K562 (cell line): ENCODE data around the gene PPP1R9B. TPM values are rescaled to one million over a fixed set of nuclear protein-coding genes. Genes with fewer than 3 reads are reported as not detected.

Experiments
- ATAC-seq: fragments of 200-7000 bp; cut with Tn5 transposase; 3 replicates; pipeline ENCODE4 v1.9.1; 2020; ENCODE audit warnings: moderate library complexity
- BruUV-seq: library from RNA; stranded (reverse); fragments of 400-500 nt; replicated peaks from 2 replicates; lab custom pipeline; 2021; lab: Mats Ljungman, UMichigan
- CTCF ChIA-PET: fragments of 300-600 bp; formaldehyde crosslinking; extraction: SDS; loops from one replicate; lab custom pipeline; 2021; ENCODE audit warnings: low intra/inter-chr PET ratio; lab: Yijun Ruan, JAX
- POLR2A ChIA-PET: fragments of 300-600, 350-650 bp; sonication (Branson Sonifier 250); formaldehyde crosslinking; extraction: SDS; loops from one replicate; lab custom pipeline; 2021; ENCODE audit warnings: antibody characterized with exemption, inconsistent platforms; lab: Yijun Ruan, JAX
- DNase-seq, 4 experiments: peaks; one replicate each; pipeline versions ENCODE4 v3.0.0 to v3.0.0-alpha.2; 2011 to 2018; ENCODE audit warnings: low spot score in 3 of 4, mixed read lengths in 3 of 4; ENCODE audit errors: extremely low read depth in 1 of 4
- FAIRE-seq: peaks from 2 replicates; lab custom pipeline; 2011; peaks lifted over from hg19 to GRCh38; lab: Jason Lieb, UNC
- H2AFZ ChIP-seq: 2 replicates; pipeline ENCODE4 v1.6.0; 2011; ENCODE audit warnings: low read depth, low read length, control low read depth, inconsistent platforms
- H3K27ac ChIP-seq: fragments of 200-600 bp; 3 replicates; pipeline ENCODE4 v1.8.0; 2011; ENCODE audit warnings: low read depth, mild to moderate bottlenecking, control low read depth, inconsistent platforms, low read length, moderate library complexity, mixed read lengths; ENCODE audit errors: extremely low read depth
- H3K27me3 ChIP-seq, 2 experiments: fragments of 300-600 bp in 1 of 2; 2 replicates in 1 of 2; 3 replicates in 1 of 2; pipeline versions ENCODE4 v1.6.0 to v1.8.0; 2011; ENCODE audit warnings: inconsistent platforms in 2 of 2, low read length in 2 of 2, mild to moderate bottlenecking in 1 of 2, mixed read lengths in 1 of 2, moderate library complexity in 1 of 2; ENCODE audit not compliant: control insufficient read depth in 2 of 2, insufficient read depth in 2 of 2
- H3K36me3 ChIP-seq: fragments of 300-600 bp; 3 replicates; pipeline ENCODE4 v1.8.0; 2011; ENCODE audit warnings: mild to moderate bottlenecking, low read length, inconsistent platforms; ENCODE audit not compliant: control insufficient read depth, insufficient read depth
- H3K4me1 ChIP-seq, 2 experiments: fragments of 200-600 bp in 1 of 2; replicated peaks in 1 of 2; 2 replicates in 1 of 2; 3 replicates in 1 of 2; pipeline versions ENCODE4 v1.5.1 to v1.8.0; 2011; ENCODE audit warnings: inconsistent platforms in 2 of 2, low read length in 2 of 2, mild to moderate bottlenecking in 1 of 2, mixed read lengths in 1 of 2, moderate library complexity in 1 of 2; ENCODE audit not compliant: control insufficient read depth in 2 of 2, insufficient read depth in 2 of 2
- H3K4me2 ChIP-seq: 2 replicates; pipeline ENCODE4 v1.6.1; 2011; ENCODE audit warnings: low read length, control low read depth, inconsistent platforms, mixed read lengths; ENCODE audit not compliant: insufficient read depth
- H3K4me3 ChIP-seq: fragments of 200-600 bp; sonication (generic), shearing (Covaris generic); 2 replicates; pipeline ENCODE4 v1.5.1; 2016; ENCODE audit warnings: control low read depth, inconsistent platforms
- H3K79me2 ChIP-seq: fragments of 200-600 bp; 3 replicates; pipeline ENCODE4 v1.8.0; 2011; ENCODE audit warnings: low read length, inconsistent platforms; ENCODE audit not compliant: control insufficient read depth, insufficient read depth
- H3K9ac ChIP-seq, 2 experiments: 2 replicates each; pipeline versions ENCODE4 v1.6.0 to v1.6.1; 2011; ENCODE audit warnings: low read depth in 2 of 2, low read length in 2 of 2, control low read depth in 1 of 2, inconsistent platforms in 1 of 2, mild to moderate bottlenecking in 1 of 2, mixed read lengths in 1 of 2; ENCODE audit not compliant: insufficient read depth in 1 of 2
- H3K9me1 ChIP-seq: one replicate; pipeline ENCODE4 v1.6.0; 2011; ENCODE audit warnings: inconsistent platforms, mild to moderate bottlenecking, low read length, moderate library complexity; ENCODE audit not compliant: control insufficient read depth, insufficient read depth
- H3K9me3 ChIP-seq: replicated peaks from 2 replicates; pipeline ENCODE4 v1.5.1; 2011; ENCODE audit warnings: low read depth, low read length, inconsistent platforms; ENCODE audit not compliant: control insufficient read depth, insufficient read depth
- H4K20me1 ChIP-seq: replicated peaks from 2 replicates; pipeline ENCODE4 v1.6.1; 2011; ENCODE audit warnings: low read length, inconsistent platforms, mixed read lengths; ENCODE audit not compliant: control insufficient read depth, insufficient read depth
- ELF4 ChIP-seq: fragments of 450-650 bp; formaldehyde crosslinking; IDR thresholded peaks from 2 replicates; pipeline ENCODE4 v1.4.0; 2022; ENCODE audit warnings: missing genetic modification characterization
- FOSL1 ChIP-seq: fragments of 200-800 bp; sonication (Bioruptor generic); conservative IDR thresholded peaks from 2 replicates; pipeline ENCODE4 v1.6.1; 2016; ENCODE audit warnings: missing genetic modification characterization, missing compliant biosample characterization
- GTF2A2 ChIP-seq: IDR thresholded peaks from 2 replicates; pipeline ENCODE4 v1.6.1; 2016; ENCODE audit warnings: mild to moderate bottlenecking, missing genetic modification characterization, missing compliant biosample characterization
- JUND ChIP-seq, 2 experiments: IDR thresholded peaks; 2 replicates in 1 of 2; 3 replicates in 1 of 2; pipeline ENCODE4 v1.6.1; 2011; ENCODE audit warnings: borderline replicate concordance in 2 of 2, low read depth in 2 of 2, low read length in 2 of 2, improper control_type of control experiment in 1 of 2, missing biosample characterization in 1 of 2, missing genetic modification characterization in 1 of 2, missing genetic modification reagents in 1 of 2
- TCF15 ChIP-seq: fragments of 250-450 bp; sonication (Bioruptor Pico); IDR thresholded peaks from 2 replicates; pipeline ENCODE4 v1.8.0; 2022; ENCODE audit warnings: moderate library complexity, mild to moderate bottlenecking, inconsistent platforms
- ZNF121 ChIP-seq: sonication (generic); formaldehyde crosslinking; conservative IDR thresholded peaks from 2 replicates; pipeline ENCODE4 v1.8.0; 2022; ENCODE audit warnings: missing genetic modification reagents
- ZNF184 ChIP-seq: sonication (generic); formaldehyde crosslinking; IDR thresholded peaks from 2 replicates; pipeline ENCODE4 v1.5.0; 2020; ENCODE audit warnings: missing genetic modification reagents
- WGBS: fragments of 100-300 bp; shearing (Covaris generic); methylation state at CpG from one replicate; pipeline ENCODE4 v1.1.6; 2016; ENCODE audit warnings: low coverage, mixed read lengths; ENCODE audit not compliant: insufficient coverage; ENCODE audit errors: missing lambda C conversion rate; 5-methylcytosine and 5-hydroxymethylcytosine counted together
- in situ Hi-C: fragments of 300-500 bp; cut with MboI; formaldehyde crosslinking; loops from 4 replicates; pipeline ENCODE4 v1.15.0; 2018; ENCODE audit warnings: inconsistent platforms, mixed read lengths
- intact Hi-C: fragments of 100-400 bp; cut with micrococcal nuclease; formaldehyde crosslinking; loops from 2 replicates; pipeline ENCODE4 v1.14.2; 2022
- polyA plus RNA-seq, 8 experiments: library from polyadenylated mRNA; depleted of rRNA in 4 of 8; stranded (reverse) in 5 of 8; unstranded in 3 of 8; fragments of >200 nt; fragmentation: Nextera tagmentation in 2 of 8; fragmentation: Illumina TruSeq in 1 of 8; extraction: Ambion mirVana in 2 of 8; extraction: Trizol in 1 of 8; gene quantifications; 2 replicates each; pipeline versions ENCODE4 v1.2.1 to v1.2.3, GENCODE V29; 2011 to 2014; ENCODE audit warnings: inconsistent platforms in 1 of 8, missing spikeins in 1 of 8
- total RNA-seq, 7 experiments: library from RNA; depleted of rRNA in 6 of 7; stranded (reverse); fragments of >200 nt in 6 of 7; fragmentation: Illumina TruSeq in 2 of 7; extraction: Trizol in 2 of 7; gene quantifications; 2 replicates each; pipeline versions ENCODE4 v1.2.1 to v1.2.3, GENCODE V29; 2011 to 2021; ENCODE audit warnings: low replicate concordance in 1 of 7
- TF ChIP-seq, protein P1 (sequence below): fragments of 200-800 bp; sonication (Bioruptor generic); IDR thresholded peaks from 2 replicates; pipeline ENCODE4 v1.6.1; 2016; ENCODE audit warnings: missing genetic modification characterization, missing compliant biosample characterization

PPP1R9B gene
- total and polyA plus RNA-seq, 9 of the 15 experiments (the other 6 are each of a cell fraction or from before 2014, with no cell fraction given) = 0.10 to 63.5 (median 24.7) TPM

DNA sequence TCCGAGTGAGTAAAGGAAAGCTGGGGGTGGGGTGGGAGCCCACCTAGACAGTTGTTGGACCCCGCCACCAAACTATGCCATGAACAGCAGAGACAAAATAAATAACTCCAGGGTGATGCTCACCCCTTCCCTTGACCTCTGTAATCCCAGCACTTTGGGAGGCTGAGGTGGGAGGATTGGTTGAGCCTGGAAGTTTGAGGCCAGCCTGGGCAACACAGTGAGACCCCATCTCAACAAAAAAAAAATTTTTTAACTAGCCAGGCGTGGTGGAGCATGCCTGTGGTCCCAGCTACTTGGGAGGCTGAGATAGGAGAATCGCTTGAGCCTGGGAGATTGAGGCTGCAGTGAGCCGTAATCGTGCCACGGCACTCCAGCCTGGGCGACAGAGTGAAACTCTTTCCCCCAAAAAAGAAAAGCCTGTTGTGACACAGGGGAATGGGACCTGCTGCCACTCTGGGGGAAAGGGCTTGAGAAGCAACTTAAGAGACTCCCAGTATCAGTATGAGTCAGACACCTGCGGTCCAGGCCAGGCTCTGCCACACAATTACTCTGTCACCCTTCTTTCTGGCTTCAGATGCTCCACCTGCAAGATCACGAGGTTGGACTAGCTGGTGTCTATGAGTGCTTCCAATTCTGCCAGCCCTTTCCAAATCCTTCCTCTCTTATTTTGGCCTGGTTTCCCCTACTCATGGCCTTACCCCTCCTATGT is 20.3 kb upstream of the PPP1R9B start:
- H3K4me2 ChIP-seq = no peak overlapping the region
- H2AFZ ChIP-seq = no peak overlapping the region
- no peaks in the 10 kb centered on the region for H3K9me1 ChIP-seq
- no peaks in the 10 kb centered on the region for H3K36me3 ChIP-seq
- H4K20me1 ChIP-seq = peaks cover 13% of the 10 kb centered on the region
- H3K9me3 ChIP-seq = no peaks in the 10 kb centered on the region
- intact Hi-C loops = no loop called here
- TF ChIP-seq GTF2A2 (tag) (no peak), TCF15 (CRISPR knock-in tag) (no peak), JUND (IDR thresholded peaks at IDR 0.05; ENCODE audit: borderline replicate concordance, low read depth, low read length) (no peak), JUND (tag; IDR thresholded peaks at IDR 0.05; ENCODE audit: borderline replicate concordance, low read depth, low read length) (no peak), ZNF184 (no peak), FOSL1 (tag) (peak; percentile 51), ELF4 (CRISPR knock-in tag) (no peak), ZNF121 (CRISPR knock-in tag) (peak; percentile 84)
- TF ChIP-seq, protein P1, sequence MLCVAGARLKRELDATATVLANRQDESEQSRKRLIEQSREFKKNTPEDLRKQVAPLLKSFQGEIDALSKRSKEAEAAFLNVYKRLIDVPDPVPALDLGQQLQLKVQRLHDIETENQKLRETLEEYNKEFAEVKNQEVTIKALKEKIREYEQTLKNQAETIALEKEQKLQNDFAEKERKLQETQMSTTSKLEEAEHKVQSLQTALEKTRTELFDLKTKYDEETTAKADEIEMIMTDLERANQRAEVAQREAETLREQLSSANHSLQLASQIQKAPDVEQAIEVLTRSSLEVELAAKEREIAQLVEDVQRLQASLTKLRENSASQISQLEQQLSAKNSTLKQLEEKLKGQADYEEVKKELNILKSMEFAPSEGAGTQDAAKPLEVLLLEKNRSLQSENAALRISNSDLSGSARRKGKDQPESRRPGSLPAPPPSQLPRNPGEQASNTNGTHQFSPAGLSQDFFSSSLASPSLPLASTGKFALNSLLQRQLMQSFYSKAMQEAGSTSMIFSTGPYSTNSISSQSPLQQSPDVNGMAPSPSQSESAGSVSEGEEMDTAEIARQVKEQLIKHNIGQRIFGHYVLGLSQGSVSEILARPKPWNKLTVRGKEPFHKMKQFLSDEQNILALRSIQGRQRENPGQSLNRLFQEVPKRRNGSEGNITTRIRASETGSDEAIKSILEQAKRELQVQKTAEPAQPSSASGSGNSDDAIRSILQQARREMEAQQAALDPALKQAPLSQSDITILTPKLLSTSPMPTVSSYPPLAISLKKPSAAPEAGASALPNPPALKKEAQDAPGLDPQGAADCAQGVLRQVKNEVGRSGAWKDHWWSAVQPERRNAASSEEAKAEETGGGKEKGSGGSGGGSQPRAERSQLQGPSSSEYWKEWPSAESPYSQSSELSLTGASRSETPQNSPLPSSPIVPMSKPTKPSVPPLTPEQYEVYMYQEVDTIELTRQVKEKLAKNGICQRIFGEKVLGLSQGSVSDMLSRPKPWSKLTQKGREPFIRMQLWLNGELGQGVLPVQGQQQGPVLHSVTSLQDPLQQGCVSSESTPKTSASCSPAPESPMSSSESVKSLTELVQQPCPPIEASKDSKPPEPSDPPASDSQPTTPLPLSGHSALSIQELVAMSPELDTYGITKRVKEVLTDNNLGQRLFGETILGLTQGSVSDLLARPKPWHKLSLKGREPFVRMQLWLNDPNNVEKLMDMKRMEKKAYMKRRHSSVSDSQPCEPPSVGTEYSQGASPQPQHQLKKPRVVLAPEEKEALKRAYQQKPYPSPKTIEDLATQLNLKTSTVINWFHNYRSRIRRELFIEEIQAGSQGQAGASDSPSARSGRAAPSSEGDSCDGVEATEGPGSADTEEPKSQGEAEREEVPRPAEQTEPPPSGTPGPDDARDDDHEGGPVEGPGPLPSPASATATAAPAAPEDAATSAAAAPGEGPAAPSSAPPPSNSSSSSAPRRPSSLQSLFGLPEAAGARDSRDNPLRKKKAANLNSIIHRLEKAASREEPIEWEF (CRISPR knock-in tag) = no peak
- no TSS peak for BruUV-seq
- no peak overlapping the region for H3K4me3 ChIP-seq
- no peak overlapping the region for H3K27ac ChIP-seq
- in situ Hi-C loops = no loop called here
- CTCF ChIA-PET = interaction anchor here (0.7 kb wide), 1 partner anchor 25 kb away, joined by 3 read pairs; no protein-coding TSS in a partner anchor
- peaks cover 2 to 18% of the 10 kb centered on the region in 2 experiments; a peak in 2 of 5 replicates for H3K27me3 ChIP-seq
- POLR2A ChIA-PET = interaction anchor here (0.6 kb wide), 1 partner anchor 174 kb away, joined by 3 read pairs; no protein-coding TSS in a partner anchor
- no peak for DNase-seq
- no peak overlapping the region for H3K9ac ChIP-seq
- WGBS = 12% methylated on average over 9 of the region's 10 CpGs
- no peak for FAIRE-seq
- H3K79me2 ChIP-seq = no peaks in the 10 kb centered on the region
- peaks cover 0 to 22% of the 10 kb centered on the region in 2 experiments; a peak in 1 of 5 replicates for H3K4me1 ChIP-seq
- no peak for ATAC-seq
